HuH-7.5 (cell line): ENCODE measurements around the gene GAREM1.
"Not testable (repeated sequence)": the region's sequence is repeated elsewhere in the genome, so short reads cannot be mapped to it uniquely, and the experiment has no call there.

Experiments
- DNase-seq: peaks from one replicate; pipeline ENCODE4 v3.0.0; 2011; ENCODE audit warnings: low spot score

GAREM1 gene

GRCh38 chr18:32470714-32471633, at the start of gene GAREM1:
GAREM1 (minus strand) TSS chr18:32470882; CDS start chr18:32470428, 454 bp downstream.
- DNase-seq: peak; percentile 88

- DNase-seq: no peak
These were observed 40.5 kb upstream of the GAREM1 start for GRCh38 chr18:32511147-32511546.

- no peak for DNase-seq
These were observed 38.4 kb upstream of the GAREM1 start for GRCh38 chr18:32509111-32509510.

GRCh38 chr18:32507093-32507492, 36.4 kb upstream of the GAREM1 start:
- DNase-seq: no peak

GRCh38 chr18:32502014-32502413, 31.3 kb upstream of the GAREM1 start:
- DNase-seq: no peak

- DNase-seq: not testable (repeated sequence)
These were observed 30.6 kb upstream of the GAREM1 start for GRCh38 chr18:32501242-32501641.

GRCh38 chr18:32483002-32483401, 12.3 kb upstream of the GAREM1 start:
- no peak for DNase-seq

- no peak for DNase-seq
These were observed 11.4 kb upstream of the GAREM1 start for GRCh38 chr18:32482117-32482516.

- DNase-seq: no peak
These were observed 9.9 kb upstream of the GAREM1 start for GRCh38 chr18:32480581-32480980.

- DNase-seq: no peak
These were observed 8.1 kb upstream of the GAREM1 start for GRCh38 chr18:32478807-32479206.

GRCh38 chr18:32478317-32478716, 7.6 kb upstream of the GAREM1 start:
- DNase-seq: no peak

GRCh38 chr18:32476106-32476505, 5.4 kb upstream of the GAREM1 start:
- no peak for DNase-seq

- DNase-seq: not testable (repeated sequence)
These were observed 4.4 kb upstream of the GAREM1 start for GRCh38 chr18:32475069-32475468.

- no peak for DNase-seq
These were observed 2.6 kb upstream of the GAREM1 start for GRCh38 chr18:32473325-32473724.

- DNase-seq: no peak
These were observed 2.2 kb upstream of the GAREM1 start for GRCh38 chr18:32472841-32473240.

GRCh38 chr18:32470460-32470713, 295 bp downstream of the GAREM1 start:
- DNase-seq: no peak

- no peak for DNase-seq
These were observed 807 bp downstream of the GAREM1 start for GRCh38 chr18:32469691-32470459.

GRCh38 chr18:32469190-32469651, 1.5 kb downstream of the GAREM1 start:
- DNase-seq: peak; percentile 57

GRCh38 chr18:32468147-32468845, 2.4 kb downstream of the GAREM1 start:
- no peak for DNase-seq

- DNase-seq: no peak
These were observed 8.9 kb downstream of the GAREM1 start for GRCh38 chr18:32461709-32462272.

- DNase-seq: no peak
These were observed 10.4 kb downstream of the GAREM1 start for GRCh38 chr18:32460171-32460731.
